ENCODE measurements around the gene PXDC1.
A peak's percentile ranks its signal among the peaks of the same experiment; 100 is the strongest.
"Not testable (repeated sequence)": the region's sequence is repeated elsewhere in the genome, so short reads cannot be mapped to it uniquely, and the experiment has no call there.

The PXDC1 gene

DNA sequence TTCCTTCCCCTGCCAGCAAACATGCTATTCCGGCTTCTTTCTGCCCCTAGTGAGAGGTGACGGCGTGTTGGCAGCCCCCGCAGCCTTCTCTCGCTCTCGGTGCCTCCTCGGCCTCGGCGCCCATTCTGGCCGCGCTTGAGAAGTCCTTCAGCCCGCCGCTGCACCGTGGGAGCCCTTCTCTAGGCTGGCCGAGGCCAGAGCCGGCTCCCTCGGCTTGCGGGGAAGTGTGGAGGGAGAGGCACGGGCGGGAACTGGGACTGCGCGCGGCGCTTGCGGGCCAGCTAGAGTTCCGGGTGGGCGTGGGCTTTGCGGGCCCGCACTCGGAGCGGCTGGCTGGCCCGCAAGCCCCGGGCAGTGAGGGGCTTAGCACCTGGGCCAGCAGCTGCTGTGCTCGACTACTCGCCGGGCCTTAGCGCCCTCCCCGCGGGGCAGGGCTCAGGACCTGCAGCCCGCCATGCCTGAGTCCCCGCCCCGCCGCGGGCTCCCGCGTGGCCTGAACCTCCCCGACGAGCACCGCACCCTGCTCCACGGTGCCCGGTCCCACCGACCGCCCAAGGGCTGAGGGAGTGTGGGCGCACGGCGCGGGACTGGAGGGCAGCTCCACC is 20.0 kb upstream of the PXDC1 start:
- Histone ChIP-seq H3K4me2 (no peak overlapping the region), H3K36me3 (no peaks in the 10 kb centered on the region), H3K9ac (no peak overlapping the region), H3K27ac (no peak overlapping the region), H3K9me3 (peaks cover 14% of the 10 kb centered on the region), H3K27me3 (no peaks in the 10 kb centered on the region), H4K20me1 (no peaks in the 10 kb centered on the region), H3K4me1 (peaks cover 73% of the 10 kb centered on the region), H3K4me3 (no peak overlapping the region)
- TF ChIP-seq Cebpa-rat (IDR thresholded peaks at IDR 0.05): no peak

DNA sequence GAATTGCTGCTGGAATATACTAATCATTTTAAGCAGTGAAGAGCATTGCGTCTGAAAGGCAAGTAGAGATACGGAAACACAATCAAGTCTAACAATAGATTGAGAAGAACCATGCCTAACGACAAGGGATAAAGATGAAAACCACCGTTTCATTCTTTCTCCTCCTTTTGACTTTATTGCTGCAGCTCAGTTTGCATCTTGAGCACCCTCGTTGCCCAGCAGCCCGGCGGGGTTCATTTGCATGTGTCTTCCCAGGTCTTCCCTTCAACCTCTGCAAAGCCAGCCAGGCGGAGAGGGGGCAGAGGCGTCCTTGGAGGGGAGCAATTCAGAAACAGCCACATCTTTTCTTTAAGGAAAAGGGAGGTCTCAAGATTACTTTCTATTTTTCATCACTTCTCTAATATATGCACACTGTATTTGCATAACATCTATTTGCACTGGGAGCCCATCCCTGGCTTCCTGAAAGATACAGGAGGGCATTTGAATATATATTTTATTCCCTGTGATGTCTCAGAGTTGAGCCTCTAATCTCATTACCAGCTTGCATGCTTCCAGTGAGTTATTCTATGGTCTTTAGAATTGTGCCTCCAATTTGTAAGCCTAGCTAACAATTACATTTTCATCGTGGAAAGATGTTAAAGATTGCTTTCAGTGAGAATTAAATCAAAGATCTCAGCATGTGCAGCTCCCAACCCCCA is 18.7 kb upstream of the PXDC1 start:
- no peaks in the 10 kb centered on the region for H4K20me1 ChIP-seq
- no peak overlapping the region for H3K27ac ChIP-seq
- TF ChIP-seq Cebpa-rat (IDR thresholded peaks at IDR 0.05): no peak
- H3K9me3 ChIP-seq: peaks cover 14% of the 10 kb centered on the region
- no peak overlapping the region for H3K4me3 ChIP-seq
- no peak overlapping the region for H3K9ac ChIP-seq
- peak overlapping the region; percentile 61 for H3K4me2 ChIP-seq
- H3K36me3 ChIP-seq: no peaks in the 10 kb centered on the region
- peaks cover 87% of the 10 kb centered on the region for H3K4me1 ChIP-seq
- H3K27me3 ChIP-seq: no peaks in the 10 kb centered on the region

DNA sequence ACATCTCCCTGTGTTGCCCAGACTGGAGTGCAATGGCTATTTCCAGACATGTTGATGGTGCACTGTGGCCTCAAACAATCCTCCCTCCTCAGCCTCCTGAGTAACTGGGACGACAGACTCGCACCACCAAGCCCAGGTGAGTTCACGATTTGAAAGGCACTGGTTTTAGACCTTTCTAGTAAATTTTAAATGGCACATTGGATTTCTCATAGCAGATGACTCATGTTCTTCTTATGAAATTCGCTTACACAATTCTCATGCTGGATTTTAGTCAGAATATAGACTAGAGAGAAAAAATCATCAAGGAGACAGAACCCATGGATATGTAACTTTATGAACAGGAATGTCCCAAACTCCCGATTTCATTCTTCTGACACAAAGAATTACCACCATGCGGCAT is 18.1 kb upstream of the PXDC1 start:
- Histone ChIP-seq H3K9me3 (peaks cover 14% of the 10 kb centered on the region), H3K36me3 (no peaks in the 10 kb centered on the region), H3K27ac (no peak overlapping the region), H3K27me3 (no peaks in the 10 kb centered on the region), H3K4me1 (peaks cover 92% of the 10 kb centered on the region), H3K4me2 (peak overlapping the region; percentile 61), H3K9ac (no peak overlapping the region), H3K4me3 (no peak overlapping the region), H4K20me1 (no peaks in the 10 kb centered on the region)
- TF ChIP-seq Cebpa-rat (IDR thresholded peaks at IDR 0.05): no peak

DNA sequence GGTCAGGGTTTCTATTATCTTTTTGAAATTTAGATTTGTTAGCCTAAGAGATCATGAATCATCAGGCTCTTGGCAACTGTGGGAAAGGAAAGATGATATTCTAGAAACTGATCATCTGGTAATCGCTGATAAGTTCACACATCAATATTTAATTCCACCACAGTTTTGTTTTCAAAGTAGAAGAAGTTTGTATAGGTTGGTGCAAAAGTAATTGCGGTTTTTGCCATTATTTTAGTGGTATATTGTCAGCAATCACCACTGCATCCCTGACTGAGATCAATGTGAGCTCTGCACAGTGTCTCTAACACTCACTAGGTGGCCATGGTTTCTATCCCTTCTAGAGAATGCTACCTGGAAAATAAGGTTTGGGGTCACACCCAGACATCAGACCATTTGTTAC is 17.0 kb upstream of the PXDC1 start:
- no peaks in the 10 kb centered on the region for H4K20me1 ChIP-seq
- H3K9ac ChIP-seq: no peak overlapping the region
- H3K27me3 ChIP-seq: no peaks in the 10 kb centered on the region
- peaks cover 84% of the 10 kb centered on the region for H3K4me1 ChIP-seq
- peak overlapping the region; percentile 76 for H3K4me2 ChIP-seq
- H3K4me3 ChIP-seq: no peak overlapping the region
- H3K27ac ChIP-seq: no peak overlapping the region
- peaks cover 14% of the 10 kb centered on the region for H3K9me3 ChIP-seq
- no peaks in the 10 kb centered on the region for H3K36me3 ChIP-seq
- no peak for TF ChIP-seq Cebpa-rat (IDR thresholded peaks at IDR 0.05)

DNA sequence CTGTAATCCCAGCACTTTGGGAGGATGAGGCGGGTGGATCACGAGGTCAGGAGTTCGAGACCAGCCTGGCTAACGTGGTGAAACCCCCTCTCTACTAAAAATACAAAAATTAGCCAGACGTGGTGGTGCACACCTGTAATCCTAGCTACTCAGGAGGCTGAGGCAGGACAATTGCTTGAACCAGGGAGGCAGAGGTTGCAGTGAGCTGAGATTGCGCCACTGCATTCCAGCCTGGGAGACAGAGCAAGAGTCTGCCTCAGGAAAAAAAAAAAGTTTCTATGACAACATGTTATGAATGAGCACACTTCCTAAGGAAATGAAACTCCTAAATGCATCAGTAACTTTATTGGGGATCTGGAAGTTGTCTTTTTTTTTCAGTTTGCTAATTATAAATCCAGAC is 16.0 kb upstream of the PXDC1 start:
- H3K9ac ChIP-seq, H3K4me3 ChIP-seq, H4K20me1 ChIP-seq, H3K27me3 ChIP-seq, H3K27ac ChIP-seq, H3K36me3 ChIP-seq: not testable (repeated sequence)
- peaks cover 14% of the 10 kb centered on the region for H3K9me3 ChIP-seq
- peak overlapping the region; percentile 76 for H3K4me2 ChIP-seq
- peaks cover 73% of the 10 kb centered on the region for H3K4me1 ChIP-seq

DNA sequence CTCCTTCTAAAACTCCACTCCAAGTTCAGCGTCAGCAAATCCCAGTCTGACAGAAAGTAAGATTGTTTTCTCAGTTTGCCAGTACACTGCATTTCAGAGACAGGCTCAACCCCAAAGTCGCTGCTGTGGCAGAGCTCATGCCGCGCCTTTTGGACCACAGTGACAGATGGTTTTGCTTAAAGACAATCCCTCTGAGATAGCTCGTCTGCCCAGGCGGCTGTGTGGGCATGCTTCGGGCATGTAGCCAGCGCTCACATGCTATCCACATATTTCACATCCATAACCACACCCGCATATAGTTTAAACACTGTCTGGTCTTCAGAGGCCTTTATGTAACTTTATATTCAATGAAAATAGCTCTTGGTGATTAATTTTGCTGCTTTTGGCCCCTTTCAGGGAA is 14.7 kb upstream of the PXDC1 start:
- Histone ChIP-seq H3K4me3 (no peak overlapping the region), H3K36me3 (no peaks in the 10 kb centered on the region), H4K20me1 (no peaks in the 10 kb centered on the region), H3K9ac (0 out of 2 replicates have a peak overlapping the region, but pooled peaks have one; percentile 4), H3K27me3 (no peaks in the 10 kb centered on the region), H3K4me2 (peak overlapping the region; percentile 76), H3K4me1 (peaks cover 68% of the 10 kb centered on the region), H3K27ac (peak overlapping the region; percentile 14), H3K9me3 (peaks cover 2% of the 10 kb centered on the region)
- no peak for TF ChIP-seq Cebpa-rat (IDR thresholded peaks at IDR 0.05)

DNA sequence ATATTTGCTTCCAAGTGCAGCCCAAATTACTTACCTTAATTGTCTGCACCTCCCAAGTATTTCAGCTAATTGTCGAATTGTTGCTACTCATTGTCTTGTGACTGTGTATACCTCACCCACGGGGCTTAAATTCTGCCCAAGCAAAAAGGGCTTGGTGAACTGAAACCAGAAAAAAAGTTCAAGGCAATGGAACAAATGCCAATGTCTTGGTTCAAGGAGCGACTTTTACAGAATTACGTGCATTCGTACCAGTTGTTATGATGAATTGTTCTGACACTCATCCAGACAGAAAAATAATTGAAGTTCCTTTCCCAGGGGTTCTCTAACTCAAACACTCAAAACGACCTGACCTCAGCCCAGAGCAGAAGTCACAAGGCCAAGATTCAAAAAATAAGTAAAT is 13.9 kb upstream of the PXDC1 start:
- Histone ChIP-seq H3K27ac (no peak overlapping the region), H3K9ac (no peak overlapping the region), H3K9me3 (no peaks in the 10 kb centered on the region), H4K20me1 (no peaks in the 10 kb centered on the region), H3K36me3 (no peaks in the 10 kb centered on the region), H3K4me2 (peak overlapping the region; percentile 76), H3K27me3 (no peaks in the 10 kb centered on the region), H3K4me3 (no peak overlapping the region), H3K4me1 (peaks cover 60% of the 10 kb centered on the region)
- no peak for TF ChIP-seq Cebpa-rat (IDR thresholded peaks at IDR 0.05)

DNA sequence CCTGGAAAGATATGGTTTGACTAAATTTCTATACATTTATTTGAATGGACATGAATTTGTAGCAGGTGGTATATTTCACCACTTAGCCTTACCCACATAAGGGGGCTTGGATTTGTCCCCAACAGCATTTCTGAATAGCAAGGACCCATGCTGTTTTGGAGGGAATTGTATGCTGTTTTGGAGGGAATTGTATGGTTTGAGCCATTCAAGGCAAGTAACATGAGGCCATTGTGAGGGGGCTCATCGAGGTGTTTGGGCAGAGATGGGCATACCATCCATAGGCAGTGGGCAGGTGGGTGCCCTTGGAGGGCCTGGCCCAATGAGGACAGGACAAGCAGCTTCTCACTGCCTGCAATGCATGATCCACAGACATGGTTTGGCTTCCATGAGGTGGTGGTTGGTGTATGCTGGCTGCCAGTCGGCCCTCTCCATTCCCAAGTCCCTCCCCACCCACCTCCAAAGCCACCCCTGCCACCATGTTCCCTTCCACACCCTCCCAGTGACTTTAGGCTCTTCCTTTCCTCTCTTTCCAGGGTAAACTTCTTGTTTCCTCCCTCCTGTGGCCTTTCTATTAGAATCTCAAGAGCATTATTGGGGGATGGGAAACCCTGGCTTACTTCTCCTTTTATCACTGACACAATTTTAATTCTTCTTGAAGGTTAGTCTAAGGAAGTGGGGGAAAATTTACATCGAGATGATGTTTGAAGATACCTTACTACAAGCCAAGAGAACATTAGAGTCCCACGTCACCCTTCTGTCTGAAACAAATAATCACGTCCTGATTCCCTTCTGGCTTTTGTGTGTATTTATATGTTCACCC is 13.2 kb upstream of the PXDC1 start:
- no peaks in the 10 kb centered on the region for H3K36me3 ChIP-seq
- H3K4me3 ChIP-seq: no peak overlapping the region
- no peaks in the 10 kb centered on the region for H3K9me3 ChIP-seq
- no peak overlapping the region for H3K27ac ChIP-seq
- TF ChIP-seq Cebpa-rat (IDR thresholded peaks at IDR 0.05): no peak
- H4K20me1 ChIP-seq: no peaks in the 10 kb centered on the region
- peak overlapping the region; percentile 76 for H3K4me2 ChIP-seq
- H3K27me3 ChIP-seq: no peaks in the 10 kb centered on the region
- peaks cover 53% of the 10 kb centered on the region for H3K4me1 ChIP-seq
- H3K9ac ChIP-seq: no peak overlapping the region

DNA sequence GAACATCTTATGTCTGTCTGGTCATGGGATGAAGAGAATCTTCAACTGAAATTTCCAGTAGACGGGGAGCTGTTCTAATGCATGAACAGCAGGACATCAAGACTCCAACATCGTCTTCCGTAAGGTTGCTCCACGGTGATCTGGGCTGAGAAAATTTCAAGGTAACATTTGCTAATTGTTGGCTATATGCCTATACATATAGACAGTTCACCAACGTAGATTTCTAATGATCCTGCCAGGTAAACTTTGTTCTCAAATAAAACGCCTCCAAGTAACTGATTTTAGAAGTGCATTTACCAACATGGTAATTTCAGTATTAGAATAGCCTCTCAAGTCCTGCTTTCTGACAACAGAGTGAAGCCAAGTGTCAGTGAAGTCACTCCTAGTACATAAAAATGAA is 11.3 kb upstream of the PXDC1 start:
- H3K9ac ChIP-seq: no peak overlapping the region
- H4K20me1 ChIP-seq: no peaks in the 10 kb centered on the region
- H3K4me1 ChIP-seq: peaks cover 35% of the 10 kb centered on the region
- H3K36me3 ChIP-seq: no peaks in the 10 kb centered on the region
- peaks cover 5% of the 10 kb centered on the region; the same call in 1 of the 2 replicates for H3K9me3 ChIP-seq
- H3K4me2 ChIP-seq: no peak overlapping the region
- no peaks in the 10 kb centered on the region for H3K27me3 ChIP-seq
- no peak for TF ChIP-seq Cebpa-rat (IDR thresholded peaks at IDR 0.05)
- no peak overlapping the region for H3K27ac ChIP-seq
- H3K4me3 ChIP-seq: no peak overlapping the region

DNA sequence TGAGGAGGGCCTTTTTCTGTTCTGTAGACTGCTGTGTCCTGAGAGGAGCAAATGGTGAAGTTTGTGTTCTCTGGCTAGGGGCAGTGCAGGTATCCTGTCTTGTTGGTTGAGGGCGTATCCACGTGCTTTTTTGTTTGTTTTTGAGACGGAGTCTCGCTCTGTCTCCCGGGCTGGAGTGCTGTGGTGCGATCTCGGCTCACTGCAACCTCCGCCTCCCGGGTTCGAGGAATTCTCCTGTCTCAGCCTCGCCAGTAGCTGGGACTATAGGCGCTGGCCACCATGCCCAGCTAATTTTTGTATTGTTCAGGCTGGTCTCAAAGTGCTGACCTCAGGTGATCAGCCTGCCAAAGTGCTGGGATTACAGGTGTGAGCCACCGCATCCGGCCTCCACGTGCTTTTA is 10.8 kb upstream of the PXDC1 start:
- Histone ChIP-seq H3K4me1 (peaks cover 30% of the 10 kb centered on the region), H3K9me3 (peaks cover 7% of the 10 kb centered on the region; the same call in 1 of the 2 replicates), H3K4me3 (no peak overlapping the region), H3K27me3 (no peaks in the 10 kb centered on the region), H3K27ac (no peak overlapping the region), H4K20me1 (no peaks in the 10 kb centered on the region), H3K4me2 (no peak overlapping the region), H3K9ac (no peak overlapping the region), H3K36me3 (no peaks in the 10 kb centered on the region)
- no peak for TF ChIP-seq Cebpa-rat (IDR thresholded peaks at IDR 0.05)

Measured in BLaER1 (cell line).